NCI-H82 treated with DMSO at 0.1 percent for 48 hours (cell line): ENCODE data around the gene CXCL6.

Experiments used
- DNase-seq: peaks from one replicate; lab custom pipeline; 2025; ENCODE audit not compliant: unreplicated experiment; lab: John Stamatoyannopoulos, UW

CXCL6 gene

GRCh38 chr4:73841243-73841925 lies 4.9 kb downstream of the CXCL6 start:
- no peak for DNase-seq

GRCh38 chr4:73842696-73843095 lies 6.2 kb downstream of the CXCL6 start:
- no peak for DNase-seq

- DNase-seq = no peak
Measured at GRCh38 chr4:73843369-73843768, 6.9 kb downstream of the CXCL6 start.

GRCh38 chr4:73844345-73844744 lies 7.9 kb downstream of the CXCL6 start:
- no peak for DNase-seq

DNA sequence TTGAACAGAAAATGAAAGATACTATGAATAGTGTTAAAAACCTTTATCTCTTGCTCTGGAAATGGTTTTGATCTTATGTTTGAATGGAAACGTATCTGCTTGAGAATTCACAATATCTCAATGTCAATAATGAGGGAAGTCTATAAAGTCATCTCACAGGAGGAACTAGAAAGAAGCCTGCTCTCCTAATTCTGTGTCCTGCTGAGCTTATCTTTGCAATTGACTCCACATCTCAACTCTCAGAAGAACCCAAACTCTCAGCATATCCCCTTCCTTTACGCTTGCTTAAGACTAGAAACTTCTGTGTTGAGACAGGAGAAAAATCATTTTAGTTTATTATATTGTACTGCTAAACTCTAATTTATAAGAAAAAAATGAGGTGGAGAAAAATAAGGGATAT lies 8.3 kb downstream of the CXCL6 start:
- DNase-seq = no peak

- no peak for DNase-seq
Measured at GRCh38 chr4:73847526-73848182, 11.2 kb downstream of the CXCL6 start.

DNA sequence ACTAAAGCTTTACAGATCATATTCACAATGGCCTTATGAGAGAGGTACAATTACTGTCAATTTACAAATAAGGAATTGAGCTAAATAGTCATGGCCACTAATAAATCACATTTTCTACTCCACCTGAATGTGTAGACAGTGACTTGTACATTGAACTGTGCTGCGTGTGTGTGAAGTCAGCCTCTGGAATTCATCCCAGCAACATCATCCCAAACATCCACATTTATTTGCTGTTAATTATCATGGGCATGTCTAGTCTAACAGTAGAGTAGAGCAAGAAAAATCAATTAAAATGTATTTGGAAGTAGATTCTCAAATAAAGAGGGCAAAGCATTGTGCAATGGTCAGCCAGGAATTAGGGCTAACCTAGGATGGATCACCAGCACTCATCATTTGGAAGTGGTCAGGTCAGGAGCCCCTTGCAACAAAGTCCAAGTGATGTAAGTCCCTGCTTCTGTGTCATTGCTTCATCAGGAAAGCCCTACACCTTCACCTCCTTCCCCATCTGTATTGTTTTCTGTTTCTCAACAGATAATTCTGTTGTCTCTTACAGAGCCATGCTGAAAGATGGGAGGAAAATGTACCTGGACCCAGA lies 11.8 kb downstream of the CXCL6 start:
- no peak for DNase-seq

- DNase-seq = no peak
Measured at GRCh38 chr4:73850261-73850970, 13.9 kb downstream of the CXCL6 start.

- DNase-seq = no peak
Measured at GRCh38 chr4:73851293-73851692, 14.8 kb downstream of the CXCL6 start.

DNA sequence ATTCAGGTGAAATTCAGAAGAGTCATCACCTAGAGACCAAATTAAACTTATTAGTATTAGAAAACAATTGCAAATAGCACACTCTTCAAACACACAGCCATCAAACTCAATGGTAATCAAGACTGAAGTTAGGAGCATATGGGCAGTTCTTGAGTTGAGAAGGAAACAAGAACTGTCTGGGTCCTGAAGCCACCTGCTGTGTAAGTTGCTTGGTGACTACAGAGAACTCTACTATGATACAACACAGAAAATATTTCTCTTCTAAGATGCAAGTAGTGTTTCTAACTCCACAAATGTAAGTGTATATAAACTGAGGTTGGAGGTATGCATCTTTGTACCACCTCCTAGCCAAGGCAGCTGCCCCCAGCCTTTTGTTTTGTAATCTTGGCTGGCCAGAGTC lies 16.3 kb downstream of the CXCL6 start:
- DNase-seq = no peak

GRCh38 chr4:73853246-73853704 lies 16.8 kb downstream of the CXCL6 start, which contains the start of gene PF4V1:
TSS of gene PF4V1 (plus strand) at chr4:73853296. CDS start at chr4:73853363, 67 bp downstream.
- no peak for DNase-seq

DNA sequence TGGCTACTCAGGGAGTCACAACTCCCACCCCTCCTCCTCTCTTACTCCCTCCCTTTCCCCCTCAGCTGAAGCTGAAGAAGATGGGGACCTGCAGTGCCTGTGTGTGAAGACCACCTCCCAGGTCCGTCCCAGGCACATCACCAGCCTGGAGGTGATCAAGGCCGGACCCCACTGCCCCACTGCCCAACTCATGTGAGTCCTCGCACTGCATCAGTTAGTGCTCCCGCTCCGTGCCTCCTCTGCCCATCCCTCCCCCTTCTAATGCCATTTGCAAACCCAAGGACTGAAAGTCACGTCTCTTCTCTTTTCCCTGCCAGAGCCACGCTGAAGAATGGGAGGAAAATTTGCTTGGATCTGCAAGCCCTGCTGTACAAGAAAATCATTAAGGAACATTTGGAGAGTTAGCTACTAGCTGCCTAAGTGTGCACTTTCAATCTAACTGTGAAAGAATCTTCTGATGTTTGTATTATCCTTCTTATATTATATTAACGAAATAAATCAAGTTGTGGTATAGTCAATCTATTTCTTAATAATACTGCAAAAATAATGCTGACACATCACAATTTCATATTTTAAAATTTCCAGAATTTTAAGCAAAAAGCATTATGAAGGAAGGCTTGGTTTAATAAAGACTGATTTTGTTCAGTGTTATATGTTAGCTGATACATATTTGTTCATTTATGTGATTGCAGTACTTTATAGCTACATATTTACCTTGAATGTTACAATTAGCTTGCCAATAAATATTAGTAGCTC lies 17.4 kb downstream of the CXCL6 start:
- DNase-seq = no peak

DNA sequence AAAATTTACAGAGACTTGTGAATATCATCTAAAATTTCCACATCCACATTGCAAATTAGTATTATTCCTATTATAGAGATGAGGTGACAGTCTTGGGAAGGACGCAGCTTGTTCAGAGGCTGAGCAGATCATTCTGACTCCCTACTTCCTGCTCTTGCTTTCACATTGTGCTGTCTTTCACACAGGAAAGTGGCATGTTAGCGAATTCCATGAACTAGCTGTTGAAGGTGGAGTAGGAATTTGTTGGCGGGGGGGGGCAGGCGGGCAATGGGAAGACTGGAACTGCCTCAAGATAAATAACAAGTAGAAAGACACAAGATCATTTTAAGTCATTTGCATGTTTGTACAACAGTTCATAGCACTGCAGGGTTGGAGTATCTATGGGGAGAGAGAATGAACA lies 18.9 kb downstream of the CXCL6 start:
- no peak for DNase-seq

- no peak for DNase-seq
Measured at GRCh38 chr4:73856518-73856917, 20.0 kb downstream of the CXCL6 start.

- DNase-seq = no peak
Measured at GRCh38 chr4:73859614-73860088, 23.2 kb downstream of the CXCL6 start.

DNA sequence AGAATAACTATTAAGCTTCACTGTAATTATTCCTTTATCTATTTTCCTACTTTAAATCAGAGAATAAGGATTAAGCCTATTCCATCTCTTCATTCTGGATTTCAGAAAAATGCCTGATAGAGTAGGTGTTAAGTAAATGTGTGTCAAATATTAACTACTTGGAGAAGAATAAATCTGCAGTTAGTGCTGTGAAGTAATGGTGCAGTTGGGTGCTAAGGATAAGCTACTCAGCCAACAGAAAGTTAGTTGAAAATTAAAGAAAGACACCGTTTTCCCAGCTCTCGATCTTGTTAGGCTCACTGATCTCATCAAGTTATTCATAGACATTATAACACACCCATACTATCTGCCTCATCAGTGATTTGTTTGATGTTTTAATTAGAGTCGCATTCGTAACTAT lies 23.7 kb downstream of the CXCL6 start:
- DNase-seq = no peak

- DNase-seq = no peak
Measured at GRCh38 chr4:73860917-73861316, 24.4 kb downstream of the CXCL6 start.

- no peak for DNase-seq
Measured at GRCh38 chr4:73862322-73862721, 25.8 kb downstream of the CXCL6 start.

DNA sequence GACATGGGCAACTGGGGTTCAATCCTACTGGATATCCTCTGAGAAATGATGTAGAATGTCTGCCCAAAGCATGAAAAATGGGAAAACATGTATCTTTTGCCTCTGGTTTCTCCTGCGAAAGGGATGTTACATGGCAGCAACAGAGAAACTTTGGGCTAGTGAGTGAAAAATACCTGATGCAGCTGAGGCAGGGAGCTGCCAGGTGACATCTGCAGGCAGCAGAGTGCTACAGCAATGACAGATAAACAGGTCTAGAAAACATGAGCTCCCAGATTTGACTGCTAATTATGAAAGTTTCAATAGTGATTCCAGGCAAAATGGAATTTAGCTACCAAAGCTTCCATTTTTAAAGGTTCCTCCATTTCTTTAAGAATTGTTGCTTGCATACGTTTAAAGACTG lies 27.9 kb downstream of the CXCL6 start:
- DNase-seq = no peak

DNA sequence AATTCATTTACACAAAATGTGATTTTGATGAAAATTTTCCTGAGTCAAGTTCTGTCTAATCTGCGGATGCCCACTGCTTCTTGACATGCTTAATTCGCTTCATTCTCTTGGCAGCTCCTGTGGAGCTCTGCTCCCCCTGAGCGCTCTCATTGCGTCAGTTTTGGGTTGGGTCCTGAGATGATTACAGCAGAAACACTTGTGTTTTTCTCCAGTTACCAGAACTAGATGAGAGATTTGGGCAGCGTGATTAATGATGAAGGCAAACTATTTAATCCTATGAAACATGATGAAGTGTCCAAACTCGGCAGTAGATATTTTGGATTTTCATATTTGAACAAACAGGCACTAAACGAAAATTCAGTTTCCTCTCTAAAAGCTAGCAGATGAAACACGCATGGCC lies 28.5 kb downstream of the CXCL6 start:
- DNase-seq = no peak
